LNCAP (cell line): Measurements from ENCODE around the gene MYO1B.

ENCODE experiments used
- CTCF ChIP-seq: fragments of 450-650 bp; IDR thresholded peaks from 2 replicates; pipeline ENCODE4 v1.5.1; 2017; ENCODE audit warnings: mild to moderate bottlenecking

The MYO1B gene

GRCh38 chr2:191217580-191217979 lies 27.6 kb upstream of the MYO1B start:
- TF ChIP-seq CTCF, result no peak

GRCh38 chr2:191218292-191218898 lies 26.8 kb upstream of the MYO1B start:
- peak; percentile 41; the same call in 1 of the 2 replicates for TF ChIP-seq CTCF

GRCh38 chr2:191220671-191221070 lies 24.5 kb upstream of the MYO1B start:
- no peak for TF ChIP-seq CTCF

GRCh38 chr2:191221666-191222065 lies 23.5 kb upstream of the MYO1B start:
- TF ChIP-seq CTCF, result no peak

GRCh38 chr2:191222507-191222906 lies 22.7 kb upstream of the MYO1B start:
- TF ChIP-seq CTCF, result no peak

- TF ChIP-seq CTCF, result no peak
Measured at GRCh38 chr2:191222952-191223351, 22.3 kb upstream of the MYO1B start.

GRCh38 chr2:191225126-191225525 lies 20.1 kb upstream of the MYO1B start:
- no peak for TF ChIP-seq CTCF

- no peak for TF ChIP-seq CTCF
Measured at GRCh38 chr2:191225690-191226089, 19.5 kb upstream of the MYO1B start.
